ENCODE measurements around the gene CAMK4.

CAMK4 gene

DNA sequence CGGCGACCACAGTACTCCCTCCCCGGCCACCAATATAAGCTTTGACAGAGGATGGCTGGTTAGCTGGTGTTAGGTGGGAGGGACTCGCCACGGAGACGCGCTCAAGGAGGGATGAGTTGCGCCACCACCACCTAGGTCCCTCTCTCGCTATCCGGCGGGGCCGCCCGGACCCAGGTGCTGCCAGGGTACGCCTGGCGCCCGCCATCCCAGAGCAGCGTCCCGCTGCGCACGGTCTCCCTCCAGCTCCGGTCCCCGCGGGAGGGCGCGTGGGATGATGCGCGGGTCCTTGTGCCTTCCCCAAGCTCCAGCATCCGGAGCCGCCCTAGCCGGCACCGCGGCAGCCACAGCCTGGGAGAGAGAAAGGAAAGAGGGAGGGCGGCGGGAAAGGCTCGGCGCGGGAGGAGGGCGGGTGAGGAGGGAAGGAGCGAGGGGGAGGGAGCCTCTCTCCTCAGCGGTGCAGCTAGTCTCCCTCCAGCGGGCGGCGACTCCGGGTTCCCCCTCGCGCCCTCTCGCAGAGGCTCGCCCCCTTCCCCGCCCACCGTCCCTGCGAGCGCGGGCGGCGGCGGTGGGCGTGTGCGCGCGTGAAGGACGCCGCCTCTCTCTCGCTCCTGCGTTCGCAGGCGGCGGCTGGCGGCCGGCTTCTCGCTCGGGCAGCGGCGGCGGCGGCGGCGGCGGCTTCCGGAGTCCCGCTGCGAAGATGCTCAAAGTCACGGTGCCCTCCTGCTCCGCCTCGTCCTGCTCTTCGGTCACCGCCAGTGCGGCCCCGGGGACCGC lies at the start of gene CAMK4:
TSS of gene CAMK4 (plus strand) at position 598 of the 774 bp plus-strand sequence. CDS start at position 698, 100 bp downstream.
- DNase-seq = peak; percentile 68

GRCh38 chr5:111183064-111183463 lies 41.1 kb upstream of the CAMK4 start:
- DNase-seq = no peak

GRCh38 chr5:111187079-111187478 lies 37.1 kb upstream of the CAMK4 start:
- DNase-seq = no peak

GRCh38 chr5:111194053-111194452 lies 30.1 kb upstream of the CAMK4 start:
- no peak for DNase-seq

DNA sequence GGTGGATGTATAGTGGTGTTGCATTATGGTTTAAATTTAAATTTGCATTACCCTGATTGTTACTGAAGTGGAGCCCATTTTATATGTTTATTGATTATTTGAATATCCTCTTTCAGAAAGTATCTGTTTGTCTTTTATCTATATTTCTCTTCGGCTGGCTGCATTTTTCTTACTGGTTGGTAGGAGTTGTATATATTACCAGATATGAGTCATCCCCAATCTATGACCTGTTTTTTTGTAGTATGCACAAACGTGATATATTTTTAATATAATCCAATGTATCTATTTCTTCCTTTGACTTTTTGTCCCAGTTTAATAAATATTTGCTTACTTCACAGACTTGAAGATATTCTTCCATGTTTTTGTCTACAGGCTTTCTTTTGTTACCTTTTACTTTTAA lies 29.3 kb upstream of the CAMK4 start:
- DNase-seq = no peak

DNA sequence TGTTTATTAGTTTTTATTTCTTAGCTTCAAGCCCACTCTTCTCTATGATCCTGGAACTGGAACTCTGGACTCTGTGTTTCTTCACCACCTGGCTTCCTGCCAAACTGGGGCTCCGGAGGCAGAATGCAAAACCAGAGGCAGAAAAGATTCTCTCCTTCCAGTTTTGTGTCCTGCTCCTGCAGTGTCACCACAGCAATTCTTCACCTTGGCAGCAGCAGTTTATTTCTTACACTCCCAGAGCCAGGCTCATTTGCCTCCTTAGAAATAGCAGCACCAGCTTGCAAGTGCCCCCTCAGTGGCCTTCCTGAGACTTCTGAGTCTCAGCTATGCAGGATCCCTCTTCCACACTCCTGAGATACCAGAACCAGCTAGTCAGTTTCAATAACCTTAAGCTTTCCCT lies 26.7 kb upstream of the CAMK4 start:
- DNase-seq = no peak

- no peak for DNase-seq
These were observed 25.8 kb upstream of the CAMK4 start for GRCh38 chr5:111198281-111198966.

DNA sequence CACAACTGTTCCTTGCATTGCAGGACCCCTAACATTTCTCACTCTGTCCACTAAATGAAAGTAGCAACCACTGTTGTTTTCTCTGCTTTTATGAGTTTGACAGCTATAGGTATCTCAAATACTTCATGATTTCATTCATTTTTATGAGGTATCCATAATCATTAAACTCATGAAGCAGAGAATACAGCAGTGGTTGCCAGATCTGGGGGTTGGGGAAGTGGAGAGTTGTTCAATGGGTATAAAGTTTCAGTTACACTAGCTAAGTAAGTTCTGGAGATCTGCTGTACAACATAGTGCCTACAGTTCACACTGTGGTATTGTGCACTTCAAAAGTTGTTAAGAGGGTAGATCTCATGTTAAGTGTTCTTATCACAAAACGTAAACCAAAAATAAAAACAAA lies 23.4 kb upstream of the CAMK4 start:
- DNase-seq = no peak

GRCh38 chr5:111201705-111202104 lies 22.5 kb upstream of the CAMK4 start:
- DNase-seq = no peak

DNA sequence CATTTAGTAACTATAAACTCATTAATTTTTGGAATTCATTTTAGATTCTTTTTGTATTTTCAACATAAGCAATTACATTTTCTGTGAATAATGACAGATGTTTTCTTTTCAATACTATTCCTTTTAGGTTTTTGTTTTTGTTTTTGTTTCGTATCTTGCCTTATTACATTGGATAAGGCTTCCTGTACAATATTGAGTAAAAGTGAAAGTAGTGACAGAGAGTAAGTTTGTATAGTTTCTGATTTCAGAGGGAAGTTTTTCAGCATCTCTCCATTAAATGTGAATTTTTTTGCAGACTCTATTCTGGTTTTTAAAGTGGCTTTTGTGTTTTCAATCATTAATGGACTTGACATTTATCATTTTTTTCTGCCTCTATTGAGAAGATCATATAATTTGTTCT lies 12.8 kb upstream of the CAMK4 start:
- DNase-seq = no peak

DNA sequence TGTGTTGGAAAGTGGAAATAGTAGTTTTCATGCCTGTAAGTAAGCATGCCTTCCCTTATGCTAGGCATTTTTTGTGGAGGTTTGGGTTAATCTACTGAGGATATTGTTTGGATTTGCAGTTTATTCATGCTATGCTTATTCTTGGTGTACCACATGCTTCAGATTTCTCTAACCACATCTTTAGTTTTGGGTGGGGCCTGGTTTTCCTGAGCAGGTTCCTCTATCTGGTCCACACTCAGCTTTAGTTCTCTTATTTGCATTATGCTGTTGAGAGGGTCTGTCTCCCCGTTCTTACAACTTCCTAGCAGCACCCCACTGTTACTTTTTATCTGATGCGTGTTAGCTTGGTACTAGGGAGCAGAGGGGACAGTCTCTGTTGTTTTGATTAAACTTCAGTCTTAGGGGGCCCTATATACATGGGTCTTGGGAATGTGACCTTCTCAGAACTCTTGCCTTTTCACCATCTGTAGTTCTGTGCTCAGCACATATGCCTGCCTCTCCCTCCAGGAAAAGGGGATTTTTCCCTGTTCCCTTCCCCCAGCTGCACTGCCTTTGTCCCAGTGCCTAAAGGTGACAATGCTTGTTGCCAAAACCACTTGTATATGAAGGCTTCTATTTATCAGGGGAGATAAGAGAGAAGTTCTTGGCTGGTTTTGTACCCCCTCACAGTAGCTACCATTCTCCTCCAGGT lies 10.0 kb upstream of the CAMK4 start:
- DNase-seq = no peak

DNA sequence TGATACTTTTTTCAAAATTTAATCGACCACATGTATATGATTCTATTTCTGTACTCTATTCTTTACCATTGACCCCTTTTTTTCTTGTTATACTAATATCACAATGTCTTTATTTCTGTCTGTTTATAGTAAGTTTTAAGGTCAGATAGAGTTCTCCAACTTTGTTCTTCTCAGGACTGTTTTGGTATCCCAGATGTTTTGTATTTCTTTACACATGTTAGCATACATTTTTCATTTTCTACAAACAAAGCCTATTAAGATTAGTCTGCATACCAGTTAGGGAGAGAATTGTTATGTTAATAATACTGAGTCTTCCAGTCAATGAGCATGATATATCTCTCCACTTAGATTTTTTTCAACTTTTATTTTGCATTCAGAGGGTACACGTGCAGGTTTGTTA lies 8.2 kb upstream of the CAMK4 start:
- no peak for DNase-seq

GRCh38 chr5:111221139-111221538 lies 3.0 kb upstream of the CAMK4 start:
- DNase-seq = no peak

DNA sequence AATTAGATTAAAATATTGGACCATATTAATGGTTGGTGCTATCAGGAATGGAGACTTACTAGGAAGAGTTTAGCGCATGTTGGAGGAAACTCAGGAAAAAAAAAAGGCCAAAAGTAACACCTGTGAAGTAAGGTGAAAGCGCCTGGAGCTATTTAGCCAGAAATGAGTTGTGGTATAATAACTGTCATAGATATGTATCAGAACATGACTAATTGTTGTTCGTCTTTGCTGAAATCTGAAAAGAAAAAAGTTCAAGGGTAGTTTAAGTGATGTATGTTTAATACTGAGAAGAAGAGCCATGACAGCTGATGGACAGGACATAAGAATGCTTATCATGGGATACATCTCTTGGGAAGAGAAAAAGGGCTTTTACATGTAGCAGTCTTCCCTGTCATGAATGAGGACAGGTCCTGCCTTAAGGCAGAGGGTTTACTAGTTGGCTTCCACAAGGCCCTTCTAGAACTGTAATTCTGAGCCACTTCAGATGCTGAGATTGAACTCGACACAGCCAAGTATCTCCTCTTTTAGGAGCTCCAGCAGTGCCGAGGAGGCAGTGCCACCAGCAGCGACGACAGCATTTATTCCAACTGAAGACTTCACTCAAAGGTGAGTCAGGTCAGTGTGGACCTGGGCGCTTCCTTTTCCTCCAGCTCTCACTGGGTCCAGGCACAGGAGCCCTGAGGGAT lies 940 bp upstream of the CAMK4 start:
- peak; percentile 33 for DNase-seq

DNA sequence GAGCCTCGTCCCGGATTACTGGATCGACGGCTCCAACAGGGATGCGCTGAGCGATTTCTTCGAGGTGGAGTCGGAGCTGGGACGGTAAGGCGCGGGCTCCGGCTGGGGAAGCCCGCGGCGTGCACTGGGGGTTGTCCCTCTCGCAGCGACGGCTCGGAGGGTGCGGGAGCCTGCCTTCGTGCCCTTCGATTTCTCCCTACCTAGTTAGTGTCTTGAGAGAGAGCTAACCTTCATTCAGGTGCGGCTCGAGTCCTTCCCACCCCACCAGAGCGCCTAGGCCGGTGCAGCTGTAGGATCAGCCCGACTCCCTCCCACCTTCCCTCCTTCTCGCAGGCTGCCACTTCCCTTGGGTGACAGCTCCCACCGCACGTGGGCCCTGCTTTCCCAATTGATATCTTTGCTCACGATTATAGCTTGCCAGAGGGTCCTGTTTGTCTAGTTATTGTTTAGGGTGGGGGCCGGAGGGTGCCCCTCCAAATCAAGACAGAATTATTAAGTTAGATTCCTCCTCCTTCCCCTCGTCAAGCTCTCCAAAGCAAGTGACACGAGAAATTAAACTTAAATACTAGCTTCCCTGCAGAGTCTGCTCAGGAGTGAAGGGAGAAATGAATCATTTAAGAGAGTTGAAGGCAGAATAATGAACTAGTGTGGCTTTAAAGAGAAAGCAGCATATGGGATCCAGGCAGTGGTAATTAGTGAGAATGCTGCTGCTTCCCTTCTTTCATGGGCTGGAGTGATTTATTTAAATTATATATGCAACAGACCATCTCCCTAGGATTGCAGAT lies 569 bp downstream of the CAMK4 start:
- no peak for DNase-seq

DNA sequence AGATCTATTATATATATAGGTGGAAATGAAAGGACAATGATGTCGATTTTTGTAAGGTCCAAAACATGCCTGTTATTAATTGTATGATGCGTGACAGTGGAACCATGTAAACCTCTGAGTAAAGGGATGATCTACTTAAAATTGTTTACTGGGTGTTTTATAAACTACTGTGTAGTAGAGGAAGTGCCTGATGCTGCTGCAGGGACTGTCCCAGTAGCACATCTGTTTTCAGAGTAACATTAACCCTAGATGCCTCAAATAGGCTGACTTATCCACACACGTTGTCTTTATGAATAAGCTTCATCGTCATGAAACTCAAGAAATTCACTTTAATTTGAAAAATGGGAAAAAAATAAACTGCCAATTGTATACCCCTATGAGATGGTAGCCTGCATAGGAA lies 1.7 kb downstream of the CAMK4 start:
- no peak for DNase-seq

- DNase-seq = no peak
These were observed 2.4 kb downstream of the CAMK4 start for GRCh38 chr5:111226556-111226955.

GRCh38 chr5:111227226-111227782 lies 3.1 kb downstream of the CAMK4 start:
- DNase-seq = no peak

GRCh38 chr5:111227801-111228200 lies 3.6 kb downstream of the CAMK4 start:
- DNase-seq = no peak

DNA sequence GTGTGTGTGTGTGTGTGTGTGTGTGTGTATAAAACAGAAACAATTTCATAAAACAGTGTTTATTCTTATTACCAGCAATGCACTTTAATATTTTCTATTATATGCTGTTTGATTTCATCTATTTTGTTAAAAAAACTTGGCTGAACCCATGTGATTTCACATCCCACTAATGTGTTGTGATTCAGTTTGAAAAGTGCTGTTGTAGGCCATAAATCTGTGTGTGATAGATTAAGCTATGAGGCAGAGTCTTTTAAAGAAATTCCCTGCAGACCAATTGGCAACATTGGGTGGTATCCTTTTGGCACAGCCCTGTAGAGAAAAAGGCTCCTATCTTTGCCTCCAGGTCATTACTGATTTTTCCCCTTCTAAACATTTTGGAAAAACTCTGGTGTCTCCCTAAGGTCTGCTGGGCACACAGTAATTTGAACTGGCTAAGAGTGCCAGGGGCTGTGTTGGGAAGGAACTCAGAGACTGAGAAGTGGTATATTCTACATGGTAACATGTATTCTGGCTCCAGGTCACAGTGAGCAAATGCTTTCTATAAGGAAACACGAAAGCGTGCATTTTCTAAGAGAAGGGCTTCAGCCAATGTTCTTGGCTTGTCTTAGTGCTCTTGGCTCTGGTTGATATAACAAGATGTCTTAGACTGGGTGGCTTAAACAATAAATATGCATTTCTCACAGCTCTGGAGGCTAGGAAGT lies 4.5 kb downstream of the CAMK4 start:
- no peak for DNase-seq

DNA sequence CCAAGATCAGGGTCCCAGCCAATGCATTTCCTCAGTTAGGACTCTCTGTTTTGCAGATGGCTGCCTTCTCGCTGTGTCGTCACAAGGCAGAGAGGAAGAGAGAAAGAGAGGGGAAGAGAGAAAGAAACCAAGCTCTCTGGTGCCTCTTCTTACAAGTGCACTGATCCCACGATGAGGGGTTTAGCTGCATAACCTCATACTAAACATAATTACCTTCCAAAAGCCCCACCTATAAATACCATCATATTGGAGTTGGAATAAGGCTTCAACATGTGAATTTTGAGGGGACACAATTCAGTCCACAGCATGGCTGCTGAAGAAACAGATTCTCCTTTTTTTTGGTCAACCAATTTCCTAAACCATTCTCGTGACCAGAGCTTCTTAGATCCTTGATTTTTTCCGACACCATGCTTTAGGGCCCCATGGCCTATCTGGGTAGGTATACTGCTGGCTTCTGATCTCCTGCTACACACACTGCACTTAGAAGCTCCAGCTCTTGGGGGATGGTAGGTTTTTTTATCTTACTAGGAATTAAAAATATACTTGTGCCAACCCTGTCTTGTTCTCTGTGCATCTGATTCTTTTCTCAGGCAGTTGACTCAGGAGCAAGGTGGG lies 5.1 kb downstream of the CAMK4 start:
- no peak for DNase-seq

Measured in NCI-H510A treated with DMSO at 0.1 percent for 48 hours (cell line).